Right renal cortex interstitium (tissue), 3 donors: Measurements from ENCODE around the gene ATL3. TPM values are rescaled to one million over a fixed set of nuclear protein-coding genes. Genes with fewer than 3 reads are reported as not detected.
"Not testable (repeated sequence)": the region's sequence is repeated elsewhere in the genome, so short reads cannot be mapped to it uniquely, and the experiment has no call there.

ENCODE experiments used
- DNase-seq, 3 donors: peaks; one replicate each; pipeline ENCODE4 v3.0.0-alpha.2; 2013; ENCODE audit warnings: low read depth in 3 of 3, low spot score in 2 of 3
- polyA plus RNA-seq, 3 donors: library from polyadenylated mRNA; unstranded; fragments of 120-200 nt; gene quantifications; one replicate each; pipeline ENCODE4 v1.2.1, GENCODE V29; 2013; ENCODE audit not compliant: insufficient read length in 3 of 3

The ATL3 gene
- polyA plus RNA-seq, 3 donors, result 16.2 to 17.6 (median 17.0) TPM

DNA sequence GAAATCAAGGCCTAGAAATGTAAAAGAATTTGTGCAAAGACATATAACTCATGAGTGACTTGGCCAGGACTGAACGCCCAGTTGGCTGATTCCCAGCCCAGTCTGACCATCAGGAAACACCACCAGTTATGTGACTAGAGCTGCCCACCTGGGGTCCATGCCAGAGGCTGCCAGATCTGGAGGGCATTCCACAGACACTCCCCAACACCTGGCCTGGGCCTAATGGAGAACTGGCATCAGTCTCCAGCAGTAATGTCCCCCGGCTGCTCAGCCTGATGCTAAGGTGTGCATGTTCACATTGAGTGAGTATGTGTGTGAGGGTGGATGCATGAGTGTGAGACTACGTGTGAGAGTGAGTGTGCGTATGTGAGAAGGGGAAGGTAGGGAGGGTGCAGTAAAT is 72.6 kb downstream of the ATL3 start:
- no peak for DNase-seq

GRCh38 chr11:63595296-63595695 is 75.9 kb downstream of the ATL3 start:
- no peak for DNase-seq

- DNase-seq, result no peak
These were observed 78.2 kb downstream of the ATL3 start for GRCh38 chr11:63592975-63593395.

DNA sequence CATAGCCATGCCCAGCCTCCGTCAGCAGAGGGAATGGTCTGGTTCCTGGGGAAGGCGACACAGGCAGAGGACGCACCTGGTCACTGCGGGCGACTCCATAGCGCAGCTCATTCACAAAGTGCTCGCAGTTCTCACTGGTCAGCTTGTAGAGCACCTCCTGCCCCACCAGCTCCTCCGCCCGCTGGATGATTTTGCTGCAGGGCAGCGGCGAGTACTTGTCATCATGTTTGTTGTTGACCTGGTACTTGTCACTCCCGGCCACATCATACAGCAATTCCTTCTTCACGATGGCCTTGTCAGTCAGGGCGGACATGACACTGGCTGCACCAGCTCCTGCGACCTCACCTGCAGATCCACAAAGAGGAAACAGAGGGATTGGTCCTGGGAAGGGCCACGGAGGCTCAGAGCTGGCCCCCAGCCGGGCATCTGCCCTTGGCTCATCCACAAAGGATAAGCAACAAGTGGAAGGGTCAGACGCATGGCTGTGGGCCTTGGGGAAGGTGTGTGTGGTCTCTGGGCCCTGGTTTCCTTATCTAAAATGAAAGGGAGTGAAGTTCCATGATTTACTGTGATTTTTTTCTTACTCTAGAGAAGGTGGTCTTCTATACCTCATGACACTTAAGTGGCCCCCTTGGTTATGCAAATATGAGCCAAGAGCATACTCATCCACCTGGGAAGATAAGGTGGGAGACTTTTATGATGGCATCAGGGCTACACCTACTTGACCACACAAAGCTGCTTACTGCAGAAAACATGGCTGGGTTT is 81.0 kb downstream of the ATL3 start:
- no peak for DNase-seq

DNA sequence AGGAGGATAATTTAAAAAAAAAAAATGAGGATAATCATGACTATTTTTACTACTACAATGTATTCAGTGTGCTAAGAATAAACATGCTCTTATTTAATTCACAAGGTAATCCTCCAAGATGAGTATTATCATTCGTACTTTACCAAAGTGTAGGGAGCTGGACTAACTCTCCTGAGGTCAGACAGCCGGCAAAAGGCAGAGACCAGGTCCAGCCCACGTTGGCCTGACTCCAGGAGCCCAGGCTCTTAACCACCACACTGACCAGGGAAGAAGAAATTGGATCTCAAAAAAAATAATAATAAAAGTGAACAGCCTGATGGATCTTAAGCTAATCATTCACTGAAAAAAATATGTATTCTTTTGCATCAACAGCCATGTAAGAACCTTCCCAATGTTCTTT is 82.2 kb downstream of the ATL3 start:
- DNase-seq, result no peak

GRCh38 chr11:63586451-63587166 is 84.6 kb downstream of the ATL3 start:
- no peak for DNase-seq

DNA sequence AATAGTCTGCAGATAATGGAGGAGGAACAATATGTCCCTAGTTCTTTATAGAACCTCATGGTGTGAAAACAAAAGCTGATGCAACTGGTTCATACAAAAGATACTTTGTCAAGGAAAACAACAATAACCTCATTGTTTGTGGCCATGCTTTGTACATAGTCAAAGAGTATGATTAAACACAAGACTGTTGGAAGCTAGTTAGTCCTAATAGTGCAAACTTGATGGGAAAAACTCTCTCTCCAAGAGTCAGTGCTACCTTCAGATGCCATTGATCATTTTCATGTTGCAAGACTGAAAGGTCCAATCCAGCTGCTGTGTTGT is 87.9 kb downstream of the ATL3 start:
- DNase-seq, result no peak

DNA sequence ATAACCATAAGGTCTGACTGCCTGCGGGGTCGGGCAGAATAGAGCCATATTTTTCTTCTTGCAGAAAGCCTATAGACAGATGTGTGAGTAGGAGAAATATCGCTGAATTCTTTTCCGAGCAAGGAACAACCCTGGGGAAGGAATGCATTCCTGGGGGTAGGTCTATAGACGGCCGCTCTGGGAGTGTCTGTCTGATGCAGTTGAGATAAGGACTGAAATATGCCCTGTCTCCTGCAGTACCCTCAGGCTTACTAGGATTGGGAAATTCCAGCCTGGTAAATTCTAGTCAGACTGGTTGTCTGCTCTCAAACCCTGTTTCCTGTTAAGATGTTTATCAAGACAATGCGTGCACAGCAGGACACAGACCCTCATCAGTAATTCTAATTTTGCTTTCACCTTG is 90.0 kb downstream of the ATL3 start:
- DNase-seq, result not testable (repeated sequence)

- DNase-seq, result not testable (repeated sequence)
These were observed 92.3 kb downstream of the ATL3 start for GRCh38 chr11:63578882-63579281.

DNA sequence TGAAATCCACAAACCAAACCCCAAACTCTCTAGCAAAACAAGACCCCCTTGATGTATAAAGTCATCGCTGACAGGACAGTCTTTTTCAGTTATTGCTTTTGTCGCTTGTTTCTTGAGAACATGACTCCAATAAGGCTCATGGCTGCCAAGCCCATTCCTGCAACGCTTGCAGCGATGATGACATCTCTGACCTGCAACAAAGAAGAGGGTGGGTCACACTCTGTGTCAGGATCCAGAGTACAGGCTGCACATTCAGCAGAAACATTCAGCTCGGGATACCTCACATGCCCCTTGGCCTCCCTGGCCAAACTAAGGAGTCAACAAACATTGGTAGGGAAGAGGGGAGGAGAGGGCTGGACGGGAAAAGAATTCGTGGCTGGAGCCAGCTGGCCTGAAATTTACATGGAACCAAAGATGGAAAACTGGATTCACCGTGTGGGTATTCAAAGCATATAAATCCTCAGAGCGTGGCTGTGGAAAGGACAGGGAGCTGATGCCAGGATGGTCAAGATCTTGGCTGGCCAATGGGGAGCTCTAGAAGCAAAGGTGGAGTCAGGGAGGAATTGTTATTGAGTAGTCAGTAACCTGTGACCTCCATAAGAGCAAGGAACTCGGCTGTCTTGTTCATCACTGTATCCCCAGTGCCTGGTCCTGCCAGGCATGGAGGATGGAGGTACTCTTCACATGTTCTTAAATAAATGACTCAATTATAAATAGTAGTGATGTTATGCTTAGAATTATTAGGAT is 96.1 kb downstream of the ATL3 start:
- DNase-seq, result no peak

Other genes with a start within 250 kb of the ATL3 start
- gene PLAAT5, start 180.2 kb downstream of the ATL3 start, polyA plus RNA-seq, result under 1 TPM; 0.42 to 0.51 (median 0.42) TPM
- gene LGALS12, start 165.3 kb downstream of the ATL3 start, polyA plus RNA-seq, result under 1 TPM; 0.10 to 0.41 (median 0.12) TPM
- gene PLAAT4, start 134.6 kb downstream of the ATL3 start, polyA plus RNA-seq, result 10 to 100 TPM in 2 of 3 donors, 1 to 10 TPM in 1; 9.5 to 11.6 (median 11.1) TPM
- gene PLAAT2, start 108.0 kb downstream of the ATL3 start, polyA plus RNA-seq, result under 1 TPM in 2 of 3 donors, not detected in 1; 0.22 to 0.65 TPM
- gene PLAAT3, start 56.9 kb downstream of the ATL3 start, polyA plus RNA-seq, result 10 to 100 TPM; 12.7 to 26.8 (median 14.8) TPM
- gene RTN3, start 10.1 kb upstream of the ATL3 start, polyA plus RNA-seq, result 100 to 1,000 TPM; 173 to 181 (median 178) TPM
- 10 to 100 TPM; 41.0 to 41.8 (median 41.7) TPM for gene ZFTA, start 97.4 kb upstream of the ATL3 start, polyA plus RNA-seq
- 10 to 100 TPM; 21.7 to 26.8 (median 23.4) TPM for gene SPINDOC, start 142.1 kb upstream of the ATL3 start, polyA plus RNA-seq
- 10 to 100 TPM; 31.2 to 34.4 (median 33.5) TPM for gene MARK2, start 167.7 kb upstream of the ATL3 start, polyA plus RNA-seq
- 10 to 100 TPM; 10.4 to 11.8 (median 11.4) TPM for gene RCOR2, start 245.8 kb upstream of the ATL3 start, polyA plus RNA-seq